ENCODE data around the gene PRAMEF13. TPM values are rescaled to one million over a fixed set of nuclear protein-coding genes. Genes with fewer than 3 reads are reported as not detected.
"Not testable (repeated sequence)": the region's sequence is repeated elsewhere in the genome, so short reads cannot be mapped to it uniquely, and the experiment has no call there.

PRAMEF13 gene
- total and polyA plus RNA-seq, 2 experiments from 2014 or later, result not detected

DNA sequence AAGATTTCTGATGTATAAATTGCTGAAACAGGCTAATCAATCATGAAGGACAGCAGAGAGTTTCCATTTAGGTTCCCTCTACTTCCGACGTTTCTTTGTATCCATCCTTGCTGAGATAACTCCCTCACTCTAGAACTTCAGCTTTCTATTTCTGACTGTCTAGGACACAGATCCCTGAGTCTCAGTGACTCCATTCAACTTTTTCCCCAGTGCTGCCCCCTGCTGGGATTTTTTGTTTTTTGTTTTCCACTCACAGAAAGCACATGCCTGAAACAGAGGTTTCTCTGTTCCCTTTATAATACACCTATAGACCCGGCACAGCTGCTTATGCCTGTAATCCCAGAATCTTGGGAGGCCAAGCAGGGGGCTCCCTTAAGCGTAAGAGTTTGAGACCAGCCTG, 21.6 kb upstream of the PRAMEF13 start:
- H3K4me3 Mint-ChIP-seq; H4K20me1 ChIP-seq (replicated peaks; ENCODE audit: insufficient read depth); H3F3A ChIP-seq (replicated peaks; ENCODE audit: low read depth); H2AFZ ChIP-seq; ATAC-seq; DNase-seq (ENCODE audit: low spot score); H3K27me3 ChIP-seq (ENCODE audit: insufficient read depth); H3K27ac Mint-ChIP-seq; H3K27me3 Mint-ChIP-seq (ENCODE audit: insufficient read depth, low read depth, poor library complexity); H3K4me3 ChIP-seq; H3K4me2 ChIP-seq; H3K9me2 ChIP-seq (ENCODE audit: insufficient read depth); H3K4me1 Mint-ChIP-seq; H3K4me1 ChIP-seq (ENCODE audit: insufficient read depth); H3K36me3 ChIP-seq (ENCODE audit: insufficient read depth); H3K79me2 ChIP-seq (replicated peaks; ENCODE audit: insufficient read depth); H3K27ac ChIP-seq (ENCODE audit: low read depth): not testable (repeated sequence)
- Mint-ChIP-seq H3K36me3 (ENCODE audit: low read depth) (peaks cover 20% of the 10 kb centered on the region), H3K9me3 (peaks cover 31% of the 10 kb centered on the region)

DNA sequence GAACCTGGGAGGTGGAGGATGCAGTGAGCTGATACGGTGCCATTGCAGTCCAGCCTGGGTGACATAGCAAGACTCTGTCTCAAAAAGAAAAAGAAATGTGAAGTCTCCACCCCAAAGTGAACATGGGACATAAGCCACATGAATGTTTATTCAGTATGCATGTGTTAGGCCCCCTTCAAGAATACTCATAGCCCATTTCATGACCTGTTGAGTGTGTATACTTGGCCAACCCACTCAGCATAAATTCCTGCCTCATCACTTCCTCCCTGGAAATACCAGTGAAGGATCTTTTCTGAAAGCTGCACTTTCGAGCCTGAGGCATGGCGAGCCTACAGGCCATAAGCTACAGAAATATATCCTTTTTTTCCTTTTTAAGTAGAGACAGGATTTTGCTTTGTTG, 18.0 kb upstream of the PRAMEF13 start:
- H3K36me3 Mint-ChIP-seq (ENCODE audit: low read depth); H3K4me3 ChIP-seq; H3K27me3 Mint-ChIP-seq (ENCODE audit: insufficient read depth, low read depth, poor library complexity); H3K9me3 Mint-ChIP-seq; H3K9me2 ChIP-seq (ENCODE audit: insufficient read depth); H3K4me3 Mint-ChIP-seq; H3K27me3 ChIP-seq (ENCODE audit: insufficient read depth); H3K79me2 ChIP-seq (replicated peaks; ENCODE audit: insufficient read depth); H2AFZ ChIP-seq; DNase-seq (ENCODE audit: low spot score); H3K4me1 Mint-ChIP-seq; H3K4me1 ChIP-seq (ENCODE audit: insufficient read depth); H3K27ac Mint-ChIP-seq; ATAC-seq; H4K20me1 ChIP-seq (replicated peaks; ENCODE audit: insufficient read depth); H3K4me2 ChIP-seq; H3K36me3 ChIP-seq (ENCODE audit: insufficient read depth); H3K27ac ChIP-seq (ENCODE audit: low read depth); H3F3A ChIP-seq (replicated peaks; ENCODE audit: low read depth): not testable (repeated sequence)

DNA sequence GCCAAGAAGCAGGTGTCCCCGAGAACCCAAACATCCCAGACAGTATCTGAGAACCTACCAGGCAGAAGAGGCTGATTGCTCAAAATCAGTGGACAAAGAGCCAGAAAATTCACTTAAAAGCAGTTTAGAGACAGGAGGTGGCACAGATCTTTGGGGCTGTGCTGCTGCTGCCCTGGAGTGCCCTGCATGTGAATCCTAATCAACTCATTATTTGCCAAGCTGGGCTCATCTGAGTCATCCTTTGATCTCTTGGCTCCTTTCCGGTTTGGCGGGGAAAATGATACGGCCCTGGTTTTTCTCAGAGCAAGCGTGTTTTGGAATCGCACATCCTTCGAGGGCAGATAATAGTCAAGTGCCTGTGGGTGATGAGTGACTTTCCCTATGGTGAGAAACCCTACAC, 15.4 kb upstream of the PRAMEF13 start:
- not testable (repeated sequence) for ATAC-seq; H4K20me1 ChIP-seq (replicated peaks; ENCODE audit: insufficient read depth); H3K9me3 Mint-ChIP-seq; H3K4me3 ChIP-seq; H3K9me2 ChIP-seq (ENCODE audit: insufficient read depth); H3K79me2 ChIP-seq (replicated peaks; ENCODE audit: insufficient read depth); H3K36me3 Mint-ChIP-seq (ENCODE audit: low read depth); H3K27ac Mint-ChIP-seq; DNase-seq (ENCODE audit: low spot score); H3F3A ChIP-seq (replicated peaks; ENCODE audit: low read depth); H3K4me1 ChIP-seq (ENCODE audit: insufficient read depth); H3K36me3 ChIP-seq (ENCODE audit: insufficient read depth); H3K27ac ChIP-seq (ENCODE audit: low read depth); H2AFZ ChIP-seq; H3K4me1 Mint-ChIP-seq; H3K27me3 ChIP-seq (ENCODE audit: insufficient read depth); H3K4me2 ChIP-seq; H3K4me3 Mint-ChIP-seq; H3K27me3 Mint-ChIP-seq (ENCODE audit: insufficient read depth, low read depth, poor library complexity)

- H2AFZ ChIP-seq; H3K79me2 ChIP-seq (replicated peaks; ENCODE audit: insufficient read depth); H3K9me2 ChIP-seq (ENCODE audit: insufficient read depth); DNase-seq (ENCODE audit: low spot score); ATAC-seq; H3K4me1 ChIP-seq (ENCODE audit: insufficient read depth); H3K4me3 ChIP-seq; H3K4me1 Mint-ChIP-seq; H3K27ac ChIP-seq (ENCODE audit: low read depth); H3K27me3 ChIP-seq (ENCODE audit: insufficient read depth); H3K36me3 Mint-ChIP-seq (ENCODE audit: low read depth); H3K4me3 Mint-ChIP-seq; H3K9me3 Mint-ChIP-seq; H3K27ac Mint-ChIP-seq; H3K4me2 ChIP-seq; H3F3A ChIP-seq (replicated peaks; ENCODE audit: low read depth); H3K36me3 ChIP-seq (ENCODE audit: insufficient read depth); H3K27me3 Mint-ChIP-seq (ENCODE audit: insufficient read depth, low read depth, poor library complexity); H4K20me1 ChIP-seq (replicated peaks; ENCODE audit: insufficient read depth): not testable (repeated sequence)
These were observed 7.5 kb upstream of the PRAMEF13 start for GRCh38 chr1:13208712-13209111.

DNA sequence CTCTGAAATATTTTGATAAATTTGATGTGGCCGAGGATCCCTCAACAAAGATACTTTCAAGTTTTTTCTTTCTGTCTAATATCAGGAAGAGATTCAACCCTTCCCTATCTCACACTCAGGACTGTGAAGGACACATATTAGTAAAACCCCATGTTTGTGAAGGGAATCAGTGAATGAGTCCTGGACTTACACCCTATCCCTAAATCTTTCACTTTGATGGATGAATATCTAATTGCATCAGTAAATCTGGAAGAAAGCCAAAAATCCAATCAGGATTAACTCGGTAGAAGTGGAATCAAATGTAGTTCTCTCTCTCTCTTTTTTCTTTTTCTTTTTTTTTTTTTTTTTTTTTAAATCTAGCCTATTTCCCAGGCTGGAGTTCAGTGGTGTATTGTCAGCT, 29.7 kb downstream of the PRAMEF13 start, which contains the start of gene PRAMEF9:
Gene PRAMEF9, plus strand, starts transcription at position 301 of the 400 bp plus-strand sequence. CDS start 3,433 bp downstream, outside the sequence.
- not testable (repeated sequence) for H3K27me3 Mint-ChIP-seq (ENCODE audit: insufficient read depth, low read depth, poor library complexity)
- H3K9me3 Mint-ChIP-seq, result peaks cover 20% of the 10 kb centered on the region; the same call in 2 of the 3 replicates

GRCh38 chr1:13165531-13165930, 35.7 kb downstream of the PRAMEF13 start, which contains the start of gene HNRNPCL4:
Gene HNRNPCL4 (minus strand): TSS chr1:13165631. CDS start chr1:13165467, 164 bp downstream.
- H3K4me1 Mint-ChIP-seq; H3K4me3 Mint-ChIP-seq; ATAC-seq; H3K27ac Mint-ChIP-seq; H3K4me1 ChIP-seq (ENCODE audit: insufficient read depth); H3K9me3 Mint-ChIP-seq; H3K9me2 ChIP-seq (ENCODE audit: insufficient read depth); DNase-seq (ENCODE audit: low spot score); H3K79me2 ChIP-seq (replicated peaks; ENCODE audit: insufficient read depth); H3K36me3 Mint-ChIP-seq (ENCODE audit: low read depth); H3F3A ChIP-seq (replicated peaks; ENCODE audit: low read depth); H4K20me1 ChIP-seq (replicated peaks; ENCODE audit: insufficient read depth); H3K27me3 Mint-ChIP-seq (ENCODE audit: insufficient read depth, low read depth, poor library complexity); H3K4me3 ChIP-seq; H3K36me3 ChIP-seq (ENCODE audit: insufficient read depth); H2AFZ ChIP-seq; H3K27me3 ChIP-seq (ENCODE audit: insufficient read depth); H3K27ac ChIP-seq (ENCODE audit: low read depth); H3K4me2 ChIP-seq: not testable (repeated sequence)

More for the DNA sequence above, 29.7 kb downstream of the PRAMEF13 start, which contains the start of gene PRAMEF9:
- not testable (repeated sequence) for H2AFZ ChIP-seq; H3K27ac Mint-ChIP-seq; H3K9me2 ChIP-seq (ENCODE audit: insufficient read depth); H3K4me1 Mint-ChIP-seq; H3K36me3 ChIP-seq (ENCODE audit: insufficient read depth); H3K4me1 ChIP-seq (ENCODE audit: insufficient read depth); H3K36me3 Mint-ChIP-seq (ENCODE audit: low read depth); H3K27me3 ChIP-seq (ENCODE audit: insufficient read depth); H3K79me2 ChIP-seq (replicated peaks; ENCODE audit: insufficient read depth); DNase-seq (ENCODE audit: low spot score); H3K4me3 Mint-ChIP-seq; H3K4me2 ChIP-seq; H4K20me1 ChIP-seq (replicated peaks; ENCODE audit: insufficient read depth); H3K4me3 ChIP-seq; H3F3A ChIP-seq (replicated peaks; ENCODE audit: low read depth); H3K27ac ChIP-seq (ENCODE audit: low read depth); ATAC-seq

DNA sequence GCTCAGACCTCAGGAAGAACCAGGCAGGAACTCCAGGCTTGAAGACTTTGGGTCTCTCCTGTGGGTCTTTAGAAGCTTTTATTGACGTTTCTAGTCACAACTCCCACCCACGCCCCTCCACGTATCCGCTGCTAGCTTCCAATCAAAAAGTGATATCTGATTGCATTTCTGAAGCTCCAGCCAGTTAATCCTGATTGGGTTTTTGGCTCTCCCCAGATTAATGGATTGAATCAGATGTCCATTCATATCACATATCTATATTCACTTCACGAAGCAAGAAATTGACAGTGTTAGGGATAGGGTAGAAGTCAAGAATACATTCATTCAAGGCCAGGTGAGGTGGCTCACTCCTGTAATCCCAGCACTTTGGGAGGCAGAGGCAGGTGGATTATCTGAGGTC, 45.3 kb downstream of the PRAMEF13 start, which contains the start of gene PRAMEF26:
Gene PRAMEF26, minus strand, starts transcription at position 101 of the 400 bp plus-strand sequence. CDS start 2,914 bp downstream, outside the sequence.
- not testable (repeated sequence) for DNase-seq (ENCODE audit: low spot score); H3K4me1 ChIP-seq (ENCODE audit: insufficient read depth); H2AFZ ChIP-seq; H3K4me2 ChIP-seq; H3K27ac ChIP-seq (ENCODE audit: low read depth); H4K20me1 ChIP-seq (replicated peaks; ENCODE audit: insufficient read depth); H3K27me3 Mint-ChIP-seq (ENCODE audit: insufficient read depth, low read depth, poor library complexity); H3K9me2 ChIP-seq (ENCODE audit: insufficient read depth); H3K4me3 Mint-ChIP-seq; H3K27me3 ChIP-seq (ENCODE audit: insufficient read depth); H3K4me1 Mint-ChIP-seq; H3K4me3 ChIP-seq; H3K36me3 Mint-ChIP-seq (ENCODE audit: low read depth); H3K27ac Mint-ChIP-seq; H3K36me3 ChIP-seq (ENCODE audit: insufficient read depth); H3F3A ChIP-seq (replicated peaks; ENCODE audit: low read depth); H3K79me2 ChIP-seq (replicated peaks; ENCODE audit: insufficient read depth); ATAC-seq; H3K9me3 Mint-ChIP-seq
